ENCODE measurements around the gene PDZD2.

The PDZD2 gene

GRCh38 chr5:31632460-31632859 is 6.5 kb upstream of the PDZD2 start:
- no peaks in the 10 kb centered on the region for H3K27me3 ChIP-seq (replicated peaks; ENCODE audit: insufficient read depth, low read length)
- no peaks in the 10 kb centered on the region for H3F3A ChIP-seq (ENCODE audit: insufficient read depth, low read length)
- no peak for TF ChIP-seq EZH2 (optimal IDR thresholded peaks at IDR 0.05; ENCODE audit: low read depth, low read length)
- TF ChIP-seq EZH2phosphoT487 (IDR thresholded peaks at IDR 0.05; ENCODE audit: low read length): no peak
- TF ChIP-seq CTCF (IDR thresholded peaks at IDR 0.05; ENCODE audit: low read length): no peak
- no peaks in the 10 kb centered on the region for H3K9me3 ChIP-seq (replicated peaks; ENCODE audit: insufficient read depth, low read length)
- H3K36me3 ChIP-seq (replicated peaks; ENCODE audit: insufficient read depth, low read length): no peaks in the 10 kb centered on the region
- H4K20me1 ChIP-seq (ENCODE audit: insufficient read depth, low read length): no peaks in the 10 kb centered on the region
- no peak overlapping the region for H3K4me3 ChIP-seq (ENCODE audit: low read length)
- no peak overlapping the region for H3K4me2 ChIP-seq (ENCODE audit: low read depth, low read length)
- H3K27ac ChIP-seq (ENCODE audit: low read length): no peak overlapping the region
- no peak overlapping the region for H2AFZ ChIP-seq (ENCODE audit: low read length)
- H3K9ac ChIP-seq (ENCODE audit: low read length): no peak overlapping the region
- no peak for DNase-seq
- no peaks in the 10 kb centered on the region for H3K79me2 ChIP-seq (ENCODE audit: low read length)
- no peaks in the 10 kb centered on the region for H3K9me2 ChIP-seq (replicated peaks; ENCODE audit: insufficient read depth, low read length)
- H3K4me1 ChIP-seq (ENCODE audit: low read length): no peaks in the 10 kb centered on the region

- no peak for DNase-seq
- Histone ChIP-seq H3K9me3 (replicated peaks; ENCODE audit: insufficient read depth, low read length) (no peaks in the 10 kb centered on the region), H3F3A (ENCODE audit: insufficient read depth, low read length) (no peaks in the 10 kb centered on the region), H3K36me3 (replicated peaks; ENCODE audit: insufficient read depth, low read length) (no peaks in the 10 kb centered on the region), H3K27me3 (replicated peaks; ENCODE audit: insufficient read depth, low read length) (no peaks in the 10 kb centered on the region), H3K27ac (ENCODE audit: low read length) (no peak overlapping the region), H3K4me1 (ENCODE audit: low read length) (no peaks in the 10 kb centered on the region), H3K4me3 (ENCODE audit: low read length) (no peak overlapping the region), H2AFZ (ENCODE audit: low read length) (no peak overlapping the region), H3K9me2 (replicated peaks; ENCODE audit: insufficient read depth, low read length) (no peaks in the 10 kb centered on the region), H3K4me2 (ENCODE audit: low read depth, low read length) (no peak overlapping the region), H3K9ac (ENCODE audit: low read length) (no peak overlapping the region), H4K20me1 (ENCODE audit: insufficient read depth, low read length) (no peaks in the 10 kb centered on the region), H3K79me2 (ENCODE audit: low read length) (no peaks in the 10 kb centered on the region)
- TF ChIP-seq CTCF (IDR thresholded peaks at IDR 0.05; ENCODE audit: low read length): no peak
- no peak for TF ChIP-seq EZH2phosphoT487 (IDR thresholded peaks at IDR 0.05; ENCODE audit: low read length)
- no peak for TF ChIP-seq EZH2 (optimal IDR thresholded peaks at IDR 0.05; ENCODE audit: low read depth, low read length)
Measured at GRCh38 chr5:31635446-31635845, 3.5 kb upstream of the PDZD2 start.

GRCh38 chr5:31637851-31638250 is 1.1 kb upstream of the PDZD2 start:
- DNase-seq: no peak
- Histone ChIP-seq H3F3A (ENCODE audit: insufficient read depth, low read length) (no peaks in the 10 kb centered on the region), H2AFZ (ENCODE audit: low read length) (no peak overlapping the region), H3K9me2 (replicated peaks; ENCODE audit: insufficient read depth, low read length) (no peaks in the 10 kb centered on the region), H4K20me1 (ENCODE audit: insufficient read depth, low read length) (no peaks in the 10 kb centered on the region), H3K9me3 (replicated peaks; ENCODE audit: insufficient read depth, low read length) (no peaks in the 10 kb centered on the region), H3K4me3 (ENCODE audit: low read length) (no peak overlapping the region), H3K27me3 (replicated peaks; ENCODE audit: insufficient read depth, low read length) (no peaks in the 10 kb centered on the region), H3K27ac (ENCODE audit: low read length) (no peak overlapping the region), H3K4me2 (ENCODE audit: low read depth, low read length) (no peak overlapping the region), H3K4me1 (ENCODE audit: low read length) (no peaks in the 10 kb centered on the region), H3K79me2 (ENCODE audit: low read length) (no peaks in the 10 kb centered on the region), H3K36me3 (replicated peaks; ENCODE audit: insufficient read depth, low read length) (no peaks in the 10 kb centered on the region), H3K9ac (ENCODE audit: low read length) (no peak overlapping the region)
- TF ChIP-seq CTCF (IDR thresholded peaks at IDR 0.05; ENCODE audit: low read length): no peak
- no peak for TF ChIP-seq EZH2phosphoT487 (IDR thresholded peaks at IDR 0.05; ENCODE audit: low read length)
- no peak for TF ChIP-seq EZH2 (optimal IDR thresholded peaks at IDR 0.05; ENCODE audit: low read depth, low read length)

Measured in MM.1S (cell line).